ACC112 (cell line): ENCODE measurements around the gene RGS7.

Experiments used
- H2AFZ ChIP-seq: fragments of 200-600 bp; sonication (generic); one replicate; pipeline ENCODE4 v1.6.0; 2017; ENCODE audit warnings: antibody characterized with exemption, low read length; ENCODE audit not compliant: unreplicated experiment
- H3K27ac ChIP-seq: fragments of 200-600 bp; sonication (generic); 2 replicates; pipeline ENCODE4 v1.5.1; 2014; ENCODE audit warnings: low read depth, mild to moderate bottlenecking, antibody characterized with exemption, low read length, moderate library complexity
- H3K27me3 ChIP-seq: fragments of 200-600 bp; sonication (generic); 2 replicates; pipeline ENCODE4 v1.6.1; 2014; ENCODE audit warnings: mild to moderate bottlenecking, antibody characterized with exemption, low read length, moderate library complexity, mixed read lengths; ENCODE audit not compliant: insufficient read depth
- H3K36me3 ChIP-seq: fragments of 200-600 bp; sonication (generic); 2 replicates; pipeline ENCODE4 v1.6.1; 2016; ENCODE audit warnings: mild to moderate bottlenecking, antibody characterized with exemption, low read length, moderate library complexity, mixed read lengths; ENCODE audit not compliant: insufficient read depth
- H3K4me1 ChIP-seq: fragments of 200-600 bp; sonication (generic); one replicate; pipeline ENCODE4 v1.6.1; 2016; ENCODE audit warnings: low read length, mixed read lengths; ENCODE audit not compliant: insufficient read depth, unreplicated experiment, control insufficient read depth
- H3K4me3 ChIP-seq: fragments of 200-600 bp; sonication (generic); 2 replicates; pipeline ENCODE4 v1.5.1; 2014; ENCODE audit warnings: mild to moderate bottlenecking, low read depth, low read length
- H3K79me2 ChIP-seq: fragments of 200-600 bp; sonication (generic); one replicate; pipeline ENCODE4 v1.6.0; 2016; ENCODE audit warnings: low read length; ENCODE audit not compliant: control insufficient read depth, unreplicated experiment, insufficient read depth

RGS7 gene

DNA sequence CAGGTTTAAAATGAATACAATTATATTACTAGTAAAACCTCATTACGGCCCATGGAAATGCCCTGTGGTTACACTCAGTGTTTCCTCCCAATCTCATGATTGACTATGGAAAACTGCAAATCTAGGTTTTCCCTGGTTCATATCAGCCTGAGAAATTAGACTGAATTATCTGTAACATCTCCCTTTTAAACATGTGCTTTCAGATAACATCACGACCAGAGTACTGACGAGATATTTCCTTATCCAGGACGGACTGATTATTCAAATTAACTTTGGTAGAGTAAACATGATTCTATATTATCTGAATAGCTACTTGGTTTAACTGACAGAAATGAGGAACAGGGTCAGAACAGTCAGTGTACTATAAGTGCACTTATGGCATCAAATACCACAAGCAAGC lies 82.3 kb downstream of the RGS7 start:
- no peak overlapping the region for H3K27ac ChIP-seq
- H3K4me1 ChIP-seq = no peaks in the 10 kb centered on the region
- no peak overlapping the region for H2AFZ ChIP-seq
- no peaks in the 10 kb centered on the region for H3K79me2 ChIP-seq
- no peak overlapping the region for H3K4me3 ChIP-seq
- no peaks in the 10 kb centered on the region for H3K27me3 ChIP-seq
- no peaks in the 10 kb centered on the region for H3K36me3 ChIP-seq

DNA sequence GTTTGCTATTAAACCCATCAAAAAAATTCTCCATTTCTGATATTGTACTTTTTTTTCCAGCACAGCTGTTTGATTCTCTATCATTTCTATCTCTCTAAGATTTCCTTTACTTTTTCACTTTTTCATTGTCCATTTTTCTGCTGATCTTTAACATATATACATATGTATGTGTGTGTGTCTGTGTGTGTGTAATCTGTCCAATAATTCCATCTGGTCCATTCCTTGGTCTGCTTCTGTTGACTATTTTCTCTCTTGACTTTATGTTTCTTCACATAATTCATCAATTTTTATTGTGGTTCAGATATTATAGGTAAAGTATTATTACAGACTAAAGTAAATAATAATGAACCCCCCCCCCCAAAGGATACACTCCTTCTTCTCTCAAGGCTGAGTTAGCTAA lies 84.2 kb downstream of the RGS7 start:
- Histone ChIP-seq H3K4me3 (no peak overlapping the region), H3K79me2 (no peaks in the 10 kb centered on the region), H2AFZ (no peak overlapping the region), H3K4me1 (no peaks in the 10 kb centered on the region), H3K36me3 (no peaks in the 10 kb centered on the region), H3K27me3 (no peaks in the 10 kb centered on the region), H3K27ac (no peak overlapping the region)

- no peaks in the 10 kb centered on the region for H3K27me3 ChIP-seq
- no peak overlapping the region for H3K4me3 ChIP-seq
- no peak overlapping the region for H3K27ac ChIP-seq
- H3K4me1 ChIP-seq = no peaks in the 10 kb centered on the region
- H3K79me2 ChIP-seq = no peaks in the 10 kb centered on the region
- H3K36me3 ChIP-seq = no peaks in the 10 kb centered on the region
- H2AFZ ChIP-seq = no peak overlapping the region
These were observed 85.6 kb downstream of the RGS7 start for GRCh38 chr1:241271427-241271826.

GRCh38 chr1:241270016-241270415 lies 87.0 kb downstream of the RGS7 start:
- no peak overlapping the region for H2AFZ ChIP-seq
- H3K4me1 ChIP-seq = peaks cover 4% of the 10 kb centered on the region

GRCh38 chr1:241269116-241269515 lies 87.9 kb downstream of the RGS7 start:
- Histone ChIP-seq H3K4me3 (no peak overlapping the region), H3K36me3 (no peaks in the 10 kb centered on the region), H3K27ac (no peak overlapping the region), H3K4me1 (peaks cover 4% of the 10 kb centered on the region), H3K27me3 (no peaks in the 10 kb centered on the region), H2AFZ (no peak overlapping the region), H3K79me2 (no peaks in the 10 kb centered on the region)

More at GRCh38 chr1:241270016-241270415, 87.0 kb downstream of the RGS7 start:
- no peaks in the 10 kb centered on the region for H3K36me3 ChIP-seq
- H3K79me2 ChIP-seq = no peaks in the 10 kb centered on the region
- H3K4me3 ChIP-seq = no peak overlapping the region
- no peaks in the 10 kb centered on the region for H3K27me3 ChIP-seq
- H3K27ac ChIP-seq = no peak overlapping the region

- peaks cover 4% of the 10 kb centered on the region for H3K4me1 ChIP-seq
- H2AFZ ChIP-seq = no peak overlapping the region
- no peaks in the 10 kb centered on the region for H3K36me3 ChIP-seq
- no peaks in the 10 kb centered on the region for H3K27me3 ChIP-seq
- no peaks in the 10 kb centered on the region for H3K79me2 ChIP-seq
- no peak overlapping the region for H3K27ac ChIP-seq
- no peak overlapping the region for H3K4me3 ChIP-seq
These were observed 90.9 kb downstream of the RGS7 start for GRCh38 chr1:241266121-241266520.

GRCh38 chr1:241265428-241265827 lies 91.6 kb downstream of the RGS7 start:
- no peaks in the 10 kb centered on the region for H3K27me3 ChIP-seq
- no peak overlapping the region for H3K27ac ChIP-seq
- H3K4me1 ChIP-seq = peaks cover 4% of the 10 kb centered on the region
- no peaks in the 10 kb centered on the region for H3K79me2 ChIP-seq
- no peak overlapping the region for H3K4me3 ChIP-seq
- H2AFZ ChIP-seq = no peak overlapping the region
- no peaks in the 10 kb centered on the region for H3K36me3 ChIP-seq

GRCh38 chr1:241263346-241263745 lies 93.7 kb downstream of the RGS7 start:
- no peaks in the 10 kb centered on the region for H3K79me2 ChIP-seq

GRCh38 chr1:241253471-241253870 lies 103.5 kb downstream of the RGS7 start:
- H3K27ac ChIP-seq = no peak overlapping the region
- no peak overlapping the region for H3K4me3 ChIP-seq
- H3K79me2 ChIP-seq = no peaks in the 10 kb centered on the region
- no peaks in the 10 kb centered on the region for H3K36me3 ChIP-seq
- H3K27me3 ChIP-seq = no peaks in the 10 kb centered on the region
- H2AFZ ChIP-seq = no peak overlapping the region
- no peaks in the 10 kb centered on the region for H3K4me1 ChIP-seq

More at GRCh38 chr1:241263346-241263745, 93.7 kb downstream of the RGS7 start:
- H3K4me1 ChIP-seq = peaks cover 4% of the 10 kb centered on the region
- no peak overlapping the region for H3K4me3 ChIP-seq
- no peak overlapping the region for H2AFZ ChIP-seq
- no peak overlapping the region for H3K27ac ChIP-seq
- H3K27me3 ChIP-seq = no peaks in the 10 kb centered on the region
- H3K36me3 ChIP-seq = no peaks in the 10 kb centered on the region

DNA sequence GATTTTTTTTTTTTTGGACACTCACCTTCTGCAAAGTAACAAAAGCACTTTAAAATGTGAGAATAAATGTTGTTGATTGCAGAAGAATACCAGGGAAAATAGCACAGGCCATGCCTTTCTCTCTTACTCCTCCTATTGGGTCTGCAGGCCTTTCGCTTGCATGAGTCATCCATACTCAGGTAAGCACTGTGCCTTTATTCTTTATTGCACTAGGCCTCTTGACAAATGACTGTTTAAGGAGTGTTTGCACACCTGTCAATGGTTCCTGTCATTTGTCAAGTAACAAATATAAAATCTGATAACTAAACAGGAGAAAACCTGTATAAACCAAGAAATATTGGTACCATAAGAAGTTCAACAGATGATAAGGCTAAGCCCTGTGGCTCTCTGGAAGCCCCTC lies 106.5 kb downstream of the RGS7 start:
- Histone ChIP-seq H3K27me3 (no peaks in the 10 kb centered on the region), H3K79me2 (no peaks in the 10 kb centered on the region), H2AFZ (no peak overlapping the region), H3K27ac (no peak overlapping the region), H3K4me1 (no peaks in the 10 kb centered on the region), H3K4me3 (no peak overlapping the region), H3K36me3 (no peaks in the 10 kb centered on the region)

- H3K36me3 ChIP-seq = no peaks in the 10 kb centered on the region
- H3K79me2 ChIP-seq = no peaks in the 10 kb centered on the region
- H3K27ac ChIP-seq = no peak overlapping the region
- H3K4me3 ChIP-seq = no peak overlapping the region
- no peaks in the 10 kb centered on the region for H3K4me1 ChIP-seq
- H3K27me3 ChIP-seq = no peaks in the 10 kb centered on the region
- no peak overlapping the region for H2AFZ ChIP-seq
These were observed 116.9 kb downstream of the RGS7 start for GRCh38 chr1:241240069-241240468.
